Measurements from ENCODE around the gene KCNMA1. TPM values are rescaled to one million over a fixed set of nuclear protein-coding genes. Genes with fewer than 3 reads are reported as not detected.

KCNMA1 gene
- total RNA-seq, 1 donor from 2014 or later = 41.3 TPM

DNA sequence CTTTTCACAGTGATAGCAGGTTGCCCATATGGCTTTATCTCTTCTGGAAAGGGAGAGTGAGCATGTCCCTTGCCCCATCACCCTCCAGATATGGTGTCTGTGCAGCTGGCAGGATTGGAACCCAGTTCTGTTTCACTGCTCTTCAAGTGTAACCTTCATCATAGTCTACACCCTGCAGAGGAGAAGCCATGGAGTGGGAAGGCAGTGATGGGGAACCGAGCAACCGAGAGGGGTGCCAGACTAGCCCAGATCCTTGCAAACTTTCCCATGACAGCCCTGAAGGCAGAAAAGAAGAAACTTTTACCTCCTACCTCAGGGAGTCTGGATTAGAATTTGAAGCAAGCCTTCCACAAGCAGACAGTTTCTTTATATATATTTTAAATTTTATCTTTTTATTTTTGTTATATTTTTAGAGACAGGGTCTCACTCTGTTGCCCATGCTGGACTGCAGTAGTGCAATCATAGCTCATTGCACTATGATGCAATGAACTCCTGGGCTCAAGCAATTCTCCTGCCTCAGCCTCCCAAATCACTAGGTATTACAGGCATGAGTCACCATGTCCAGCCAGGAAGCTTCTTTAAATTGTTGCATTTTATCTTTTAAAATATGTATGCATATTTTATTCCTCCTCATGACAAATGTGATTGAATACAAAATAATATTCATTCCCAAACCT lies 133.3 kb downstream of the KCNMA1 start:
- TF ChIP-seq, protein P1, sequence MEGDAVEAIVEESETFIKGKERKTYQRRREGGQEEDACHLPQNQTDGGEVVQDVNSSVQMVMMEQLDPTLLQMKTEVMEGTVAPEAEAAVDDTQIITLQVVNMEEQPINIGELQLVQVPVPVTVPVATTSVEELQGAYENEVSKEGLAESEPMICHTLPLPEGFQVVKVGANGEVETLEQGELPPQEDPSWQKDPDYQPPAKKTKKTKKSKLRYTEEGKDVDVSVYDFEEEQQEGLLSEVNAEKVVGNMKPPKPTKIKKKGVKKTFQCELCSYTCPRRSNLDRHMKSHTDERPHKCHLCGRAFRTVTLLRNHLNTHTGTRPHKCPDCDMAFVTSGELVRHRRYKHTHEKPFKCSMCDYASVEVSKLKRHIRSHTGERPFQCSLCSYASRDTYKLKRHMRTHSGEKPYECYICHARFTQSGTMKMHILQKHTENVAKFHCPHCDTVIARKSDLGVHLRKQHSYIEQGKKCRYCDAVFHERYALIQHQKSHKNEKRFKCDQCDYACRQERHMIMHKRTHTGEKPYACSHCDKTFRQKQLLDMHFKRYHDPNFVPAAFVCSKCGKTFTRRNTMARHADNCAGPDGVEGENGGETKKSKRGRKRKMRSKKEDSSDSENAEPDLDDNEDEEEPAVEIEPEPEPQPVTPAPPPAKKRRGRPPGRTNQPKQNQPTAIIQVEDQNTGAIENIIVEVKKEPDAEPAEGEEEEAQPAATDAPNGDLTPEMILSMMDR (IDR thresholded peaks at IDR 0.05) = no peak
- ATAC-seq = no peak
- no peaks in the 10 kb centered on the region for H3K27me3 ChIP-seq (ENCODE audit: low read depth)
- no peak overlapping the region for H3K27ac ChIP-seq
- no peaks in the 10 kb centered on the region for H3K9me3 ChIP-seq
- H3K36me3 ChIP-seq = no peaks in the 10 kb centered on the region
- no peak overlapping the region for H3K4me3 ChIP-seq
- intact Hi-C loops (cut with DNase I) = no loop called here
- no peak for DNase-seq
- peaks cover 10% of the 10 kb centered on the region for H3K4me1 ChIP-seq

DNA sequence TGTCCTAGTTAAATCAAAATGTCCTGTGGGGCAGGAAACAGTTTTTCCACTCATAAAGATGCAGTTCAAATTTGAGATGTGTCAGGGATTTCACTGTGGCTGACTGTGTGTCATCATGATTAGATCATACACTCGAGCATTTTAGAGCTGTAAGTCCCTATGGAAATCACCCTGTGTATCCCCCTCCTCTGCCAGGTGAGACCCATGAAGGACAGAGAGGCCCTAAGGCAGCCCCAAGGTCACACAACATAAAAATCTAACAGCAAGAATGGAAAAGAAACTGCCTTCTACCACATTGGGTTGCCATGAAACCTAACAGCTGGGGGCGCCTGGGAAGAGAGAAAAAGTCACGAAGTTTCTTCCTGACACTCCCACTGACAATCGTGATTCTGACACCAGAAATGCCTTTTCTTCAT lies 135.8 kb downstream of the KCNMA1 start:
- H3K36me3 ChIP-seq = no peaks in the 10 kb centered on the region
- H3K4me3 ChIP-seq = no peak overlapping the region
- DNase-seq (no peak), ATAC-seq (no peak)
- intact Hi-C loops (cut with DNase I) = no loop called here
- H3K27me3 ChIP-seq (ENCODE audit: low read depth) = no peaks in the 10 kb centered on the region
- H3K9me3 ChIP-seq = no peaks in the 10 kb centered on the region
- peaks cover 10% of the 10 kb centered on the region for H3K4me1 ChIP-seq
- TF ChIP-seq, protein P1 (IDR thresholded peaks at IDR 0.05) = no peak
- no peak overlapping the region for H3K27ac ChIP-seq

DNA sequence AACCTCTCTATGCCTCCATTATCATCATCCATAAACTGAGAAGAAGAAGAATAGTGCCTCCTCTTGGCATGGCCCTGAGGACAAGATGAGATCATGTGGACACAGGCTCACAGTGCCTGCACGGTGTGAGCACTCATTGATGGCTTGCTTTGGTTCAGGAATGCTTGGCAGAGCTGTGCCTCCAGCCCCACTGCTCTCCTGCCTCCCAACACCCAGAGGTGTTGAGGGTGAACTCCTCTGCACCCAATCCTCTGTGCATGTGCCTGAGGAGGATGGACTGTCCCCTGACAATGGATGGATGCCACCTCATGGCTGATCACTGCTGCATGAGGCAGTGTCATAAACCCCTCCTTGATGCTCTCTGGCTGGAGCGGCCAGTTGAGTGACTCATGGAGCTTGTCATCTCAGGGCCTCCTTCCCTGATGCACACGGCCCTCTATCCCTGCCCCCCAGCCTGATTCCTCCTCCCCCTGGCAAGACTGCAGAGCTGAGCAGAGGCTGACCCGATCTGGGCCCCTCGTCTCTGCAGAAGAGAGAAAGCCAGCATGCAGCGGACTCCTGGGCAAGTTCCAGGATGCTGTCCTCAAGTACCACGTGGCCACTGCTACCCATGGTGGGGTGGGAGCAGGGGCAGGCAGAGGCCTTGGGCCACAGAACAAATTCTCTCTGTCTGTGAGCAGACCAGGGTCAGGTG lies 136.3 kb downstream of the KCNMA1 start:
- Histone ChIP-seq H3K27me3 (ENCODE audit: low read depth) (no peaks in the 10 kb centered on the region), H3K27ac (no peak overlapping the region), H3K36me3 (no peaks in the 10 kb centered on the region), H3K9me3 (no peaks in the 10 kb centered on the region), H3K4me3 (no peak overlapping the region), H3K4me1 (peaks cover 10% of the 10 kb centered on the region)
- TF ChIP-seq, protein P1 (IDR thresholded peaks at IDR 0.05) = no peak
- DNase-seq (no peak), ATAC-seq (peak in 1 of 2 donors; percentile 9)
- intact Hi-C loops (cut with DNase I) = no loop called here

DNA sequence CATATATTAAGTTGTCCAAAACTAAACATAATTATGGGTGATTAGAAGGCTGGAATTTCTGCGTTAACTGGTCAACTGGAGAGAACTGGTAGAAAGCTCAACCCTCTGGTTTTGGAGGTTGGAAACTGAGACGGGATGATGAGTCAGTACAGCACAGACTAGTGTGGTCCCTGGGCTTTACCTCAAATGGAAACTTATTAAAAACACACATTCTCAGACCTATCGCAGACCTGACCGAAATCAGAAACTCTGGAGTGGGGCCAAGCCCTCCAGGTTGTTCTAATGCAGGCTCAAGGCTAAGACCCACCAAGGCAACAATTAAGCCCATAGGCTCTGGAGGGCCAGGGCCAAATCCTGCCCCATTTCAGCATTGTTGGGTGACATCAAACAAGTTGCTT lies 136.9 kb downstream of the KCNMA1 start:
- intact Hi-C loops (cut with DNase I) = no loop called here
- TF ChIP-seq, protein P1 (IDR thresholded peaks at IDR 0.05) = no peak
- H3K27ac ChIP-seq = no peak overlapping the region
- no peaks in the 10 kb centered on the region for H3K36me3 ChIP-seq
- peaks cover 10% of the 10 kb centered on the region for H3K4me1 ChIP-seq
- ATAC-seq (no peak), DNase-seq (no peak)
- H3K9me3 ChIP-seq = no peaks in the 10 kb centered on the region
- no peaks in the 10 kb centered on the region for H3K27me3 ChIP-seq (ENCODE audit: low read depth)
- H3K4me3 ChIP-seq = no peak overlapping the region

DNA sequence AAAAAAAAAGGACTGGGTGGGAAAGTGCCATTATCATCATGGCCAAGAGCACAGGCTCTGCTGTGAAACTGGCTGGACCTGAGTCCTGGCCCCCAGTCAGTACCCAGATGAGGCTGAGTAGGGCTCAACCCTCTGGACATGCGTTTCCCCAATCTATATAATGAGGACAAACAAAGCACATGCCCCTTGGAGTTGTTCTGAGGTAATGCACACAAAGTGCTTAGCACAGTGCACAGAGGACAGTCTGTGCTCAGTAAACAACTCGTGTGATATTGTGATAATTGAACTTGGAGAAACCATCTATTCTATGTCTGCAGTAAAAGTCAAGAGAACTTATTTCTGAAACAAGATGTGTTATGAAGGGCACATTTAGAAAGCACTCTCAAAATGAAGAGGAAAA lies 138.8 kb downstream of the KCNMA1 start:
- ATAC-seq (no peak), DNase-seq (no peak)
- Histone ChIP-seq H3K9me3 (no peaks in the 10 kb centered on the region), H3K4me1 (no peaks in the 10 kb centered on the region), H3K27ac (no peak overlapping the region), H3K36me3 (no peaks in the 10 kb centered on the region), H3K27me3 (ENCODE audit: low read depth) (no peaks in the 10 kb centered on the region), H3K4me3 (no peak overlapping the region)
- intact Hi-C loops (cut with DNase I) = loop anchor here (10.0 kb wide), 1 partner anchor 136 kb away; the partner anchor contains the start of gene KCNMA1
- TF ChIP-seq, protein P1 (IDR thresholded peaks at IDR 0.05) = no peak
